ENCODE results near the gene SAMD10. TPM values are rescaled to one million over a fixed set of nuclear protein-coding genes. Genes with fewer than 3 reads are reported as not detected.

SAMD10 gene
- total RNA-seq, 6 experiments from 2014 or later = 2.7 to 6.7 (median 3.5) TPM

- H3K27ac ChIP-seq = no peak overlapping the region
- H3K4me1 ChIP-seq = peaks cover 0 to 23% (median 12%) of the 10 kb centered on the region in 4 donors
- no peak overlapping the region for H3K4me3 ChIP-seq
- no peak for ATAC-seq
- H3K36me3 ChIP-seq = peaks cover 0 to 31% (median 8%) of the 10 kb centered on the region in 4 donors
- H3K27me3 ChIP-seq = no peaks in the 10 kb centered on the region
- WGBS (ENCODE audit: insufficient coverage, low coverage, low lambda C conversion rate, missing lambda C conversion rate) = 81% methylated on average over 5 of the region's 14 CpGs
- no peaks in the 10 kb centered on the region for H3K9me3 ChIP-seq
- no peak for DNase-seq
- intact Hi-C loops (cut with DNase I) = no loop called here
- no peak for TF ChIP-seq POLR2A (IDR thresholded peaks at IDR 0.05)
- no peak for TF ChIP-seq CTCF (IDR thresholded peaks at IDR 0.05)
Observed at GRCh38 chr20:63982937-63983336, 3.5 kb upstream of the SAMD10 start.

GRCh38 chr20:63980806-63981728 lies 1.6 kb upstream of the SAMD10 start, which contains the start of gene PRPF6:
PRPF6 (plus strand) TSS chr20:63981132; CDS start chr20:63981246, 114 bp downstream.
- Histone ChIP-seq H3K36me3 (peaks cover 0 to 27% (median 6%) of the 10 kb centered on the region in 4 donors), H3K9me3 (no peaks in the 10 kb centered on the region), H3K27me3 (no peaks in the 10 kb centered on the region), H3K4me1 (peaks cover 0 to 23% (median 12%) of the 10 kb centered on the region in 4 donors), H3K4me3 (peak within 1 kb of the TSS; percentile 91 to 99 (median 99)), H3K27ac (peak within 1 kb of the TSS; percentile 45 to 77 (median 65))
- WGBS (ENCODE audit: insufficient coverage, low coverage, low lambda C conversion rate, missing lambda C conversion rate) = 0% methylated on average over 28 of the region's 75 CpGs
- peak; percentile 96 for DNase-seq
- TF ChIP-seq CTCF (IDR thresholded peaks at IDR 0.05) (peak; percentile 71 to 93 (median 84)), POLR2A (IDR thresholded peaks at IDR 0.05) (peak; percentile 61)
- peak; percentile 87 to 92 (median 88) for ATAC-seq
- intact Hi-C loops (cut with DNase I) = no loop called here

- WGBS (ENCODE audit: insufficient coverage, low coverage, low lambda C conversion rate, missing lambda C conversion rate) = 64% methylated on average over 9 of the region's 15 CpGs
- peak overlapping the region; percentile 45 to 65 (median 47) for H3K27ac ChIP-seq
- intact Hi-C loops (cut with DNase I) = no loop called here
- ATAC-seq (peak; percentile 6 to 37 (median 18)), DNase-seq (no peak)
- H3K36me3 ChIP-seq = peaks cover 0 to 20% (median 4%) of the 10 kb centered on the region in 4 donors
- no peaks in the 10 kb centered on the region for H3K9me3 ChIP-seq
- H3K4me1 ChIP-seq = peaks cover 0 to 23% (median 12%) of the 10 kb centered on the region in 4 donors
- TF ChIP-seq POLR2A (IDR thresholded peaks at IDR 0.05) (no peak), CTCF (IDR thresholded peaks at IDR 0.05) (no peak)
- peak overlapping the region; percentile 91 to 99 (median 99) for H3K4me3 ChIP-seq
- no peaks in the 10 kb centered on the region for H3K27me3 ChIP-seq
Observed at GRCh38 chr20:63980317-63980805, 919 bp upstream of the SAMD10 start.

- Histone ChIP-seq H3K27me3 (no peaks in the 10 kb centered on the region), H3K36me3 (peaks cover 0 to 8% (median under 1%) of the 10 kb centered on the region in 4 donors), H3K27ac (peak overlapping the region in 2 of 3 donors; percentile 47 to 51), H3K4me1 (peaks cover 0 to 32% (median 14%) of the 10 kb centered on the region in 4 donors), H3K4me3 (peak overlapping the region; percentile 54 to 65 (median 63)), H3K9me3 (no peaks in the 10 kb centered on the region)
- WGBS (ENCODE audit: insufficient coverage, low coverage, low lambda C conversion rate, missing lambda C conversion rate) = 0% methylated on average over 1 of the region's 47 CpGs
- ATAC-seq = no peak
- DNase-seq = peak in 1 of 3 donors; percentile 36
- intact Hi-C loops (cut with DNase I) = loop anchor here (10.0 kb wide), 2 partner anchors 434 to 444 kb away; partner anchors contain the start of genes PTK6 (in 1 of the 2) and SRMS (in 1 of the 2)
- no peak for TF ChIP-seq POLR2A (IDR thresholded peaks at IDR 0.05)
- TF ChIP-seq CTCF (IDR thresholded peaks at IDR 0.05) = no peak
Observed at GRCh38 chr20:63979229-63979556, 249 bp downstream of the SAMD10 start.
